GM12891 (cell line): ENCODE measurements around the gene IREB2.
A peak's percentile ranks its signal among the peaks of the same experiment; 100 is the strongest.
"Not testable (repeated sequence)": the region's sequence is repeated elsewhere in the genome, so short reads cannot be mapped to it uniquely, and the experiment has no call there.

Source experiments
- DNase-seq: peaks from one replicate; pipeline ENCODE4 v3.0.0; 2011; ENCODE audit warnings: low spot score; ENCODE audit not compliant: insufficient read length
- FAIRE-seq: peaks from 2 replicates; lab custom pipeline; 2011; peaks lifted over from hg19 to GRCh38; lab: Jason Lieb, UNC
- PAX5 ChIP-seq: IDR thresholded peaks from 2 replicates; pipeline ENCODE4 v1.6.1; 2011; ENCODE audit warnings: low read length, moderate library complexity, mild to moderate bottlenecking; ENCODE audit not compliant: insufficient read depth, severe bottlenecking
- POLR2A ChIP-seq: IDR thresholded peaks from 2 replicates; pipeline ENCODE4 v1.6.1; 2011; ENCODE audit warnings: low read depth, low read length, control low read depth
- POLR2AphosphoS5 ChIP-seq: IDR thresholded peaks from 2 replicates; pipeline ENCODE4 v1.6.1; 2011; ENCODE audit warnings: low read depth, low read length, control low read depth
- POU2F2 ChIP-seq: IDR thresholded peaks from 2 replicates; pipeline ENCODE4 v1.6.1; 2011; ENCODE audit warnings: low read depth, mild to moderate bottlenecking, control low read depth, low read length, moderate library complexity
- SPI1 ChIP-seq: IDR thresholded peaks from 2 replicates; pipeline ENCODE4 v1.6.1; 2011; ENCODE audit warnings: low read depth, low read length, control low read depth
- TAF1 ChIP-seq: IDR thresholded peaks from 2 replicates; pipeline ENCODE4 v1.6.1; 2011; ENCODE audit warnings: low read depth, low read length, control low read depth

The IREB2 gene

GRCh38 chr15:78502641-78503040 is 64.6 kb downstream of the IREB2 start:
- TF ChIP-seq PAX5 (no peak), TAF1 (no peak), SPI1 (no peak), POU2F2 (no peak), POLR2AphosphoS5 (no peak), POLR2A (no peak)
- DNase-seq: no peak
- no peak for FAIRE-seq

DNA sequence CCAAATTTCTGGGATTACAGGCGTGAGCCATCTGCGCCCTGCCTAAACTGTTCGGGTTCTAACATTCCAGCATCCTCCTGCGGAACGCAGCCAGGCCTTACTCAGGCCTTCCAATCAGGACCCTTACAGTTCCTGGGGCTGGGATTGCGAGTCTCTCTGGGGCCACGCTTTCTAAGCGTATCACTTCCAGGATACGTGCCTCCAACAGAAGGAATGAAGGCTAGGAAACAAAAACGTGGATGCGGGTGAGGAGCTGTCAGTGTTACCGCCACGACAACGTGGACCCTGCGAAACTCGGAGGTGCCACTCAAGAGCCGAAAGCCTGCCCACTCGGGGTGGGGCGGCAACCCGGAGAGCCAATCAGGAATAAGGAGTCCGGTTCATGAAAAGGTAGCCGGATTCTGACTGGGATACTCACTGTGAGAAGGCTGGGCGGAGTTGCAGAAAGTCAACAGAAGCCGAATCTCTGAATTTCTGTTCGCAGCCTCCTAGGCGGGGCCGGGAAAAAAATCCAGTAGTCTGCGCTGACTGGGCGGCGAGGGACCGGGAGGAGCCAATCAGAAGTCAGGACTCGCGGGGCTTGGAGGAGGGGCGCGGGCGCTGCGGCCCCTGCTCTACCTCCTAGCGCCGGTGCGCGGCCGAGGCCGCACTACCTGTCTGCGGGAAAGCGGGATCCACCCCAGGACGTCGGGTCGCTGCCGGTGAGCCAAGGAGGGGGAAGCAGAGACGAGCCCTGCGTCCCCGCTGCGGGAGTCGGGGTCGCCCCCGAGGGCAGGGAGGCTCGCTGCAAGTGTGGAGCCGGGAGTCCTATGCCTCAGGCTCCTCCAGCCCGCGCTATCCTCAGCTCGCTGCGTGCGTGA is 69.2 kb downstream of the IREB2 start, which contains the start of gene HYKK:
Gene HYKK (plus strand): TSS at position 607 of the 860 bp plus-strand sequence. CDS start 5,512 bp downstream, outside the sequence.
- FAIRE-seq: peak; percentile 63
- peak; percentile 75 for DNase-seq
- TF ChIP-seq POLR2A (no peak), PAX5 (no peak), TAF1 (no peak), SPI1 (no peak), POLR2AphosphoS5 (no peak), POU2F2 (no peak)

GRCh38 chr15:78507831-78508160 is 69.8 kb downstream of the IREB2 start:
- FAIRE-seq (no peak), DNase-seq (no peak)
- TF ChIP-seq POLR2AphosphoS5: no peak
- TF ChIP-seq POLR2A: no peak
- no peak for TF ChIP-seq SPI1
- TF ChIP-seq TAF1: no peak
- no peak for TF ChIP-seq POU2F2
- TF ChIP-seq PAX5: no peak

DNA sequence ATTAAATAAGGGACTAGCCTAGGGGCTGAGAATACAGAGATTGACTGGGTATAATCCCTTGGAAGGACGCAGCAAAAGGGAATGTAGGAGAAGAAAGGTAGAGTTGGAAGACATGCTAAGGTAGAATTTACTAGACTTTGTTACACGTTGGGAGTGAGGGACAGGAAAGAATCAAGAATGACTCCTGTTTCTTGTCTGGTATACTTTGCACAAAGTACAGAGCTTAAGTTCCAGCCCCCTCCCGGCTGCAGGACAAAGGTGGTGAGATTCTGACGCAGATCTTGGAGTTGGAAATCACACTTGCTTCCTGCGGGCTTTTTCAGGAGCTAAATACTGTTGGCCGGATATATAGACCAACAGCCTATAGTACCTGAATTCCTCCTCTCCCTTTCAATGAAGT is 70.3 kb downstream of the IREB2 start:
- FAIRE-seq (no peak), DNase-seq (no peak)
- no peak for TF ChIP-seq POLR2AphosphoS5
- TF ChIP-seq TAF1: no peak
- no peak for TF ChIP-seq PAX5
- no peak for TF ChIP-seq POLR2A
- no peak for TF ChIP-seq SPI1
- TF ChIP-seq POU2F2: no peak

DNA sequence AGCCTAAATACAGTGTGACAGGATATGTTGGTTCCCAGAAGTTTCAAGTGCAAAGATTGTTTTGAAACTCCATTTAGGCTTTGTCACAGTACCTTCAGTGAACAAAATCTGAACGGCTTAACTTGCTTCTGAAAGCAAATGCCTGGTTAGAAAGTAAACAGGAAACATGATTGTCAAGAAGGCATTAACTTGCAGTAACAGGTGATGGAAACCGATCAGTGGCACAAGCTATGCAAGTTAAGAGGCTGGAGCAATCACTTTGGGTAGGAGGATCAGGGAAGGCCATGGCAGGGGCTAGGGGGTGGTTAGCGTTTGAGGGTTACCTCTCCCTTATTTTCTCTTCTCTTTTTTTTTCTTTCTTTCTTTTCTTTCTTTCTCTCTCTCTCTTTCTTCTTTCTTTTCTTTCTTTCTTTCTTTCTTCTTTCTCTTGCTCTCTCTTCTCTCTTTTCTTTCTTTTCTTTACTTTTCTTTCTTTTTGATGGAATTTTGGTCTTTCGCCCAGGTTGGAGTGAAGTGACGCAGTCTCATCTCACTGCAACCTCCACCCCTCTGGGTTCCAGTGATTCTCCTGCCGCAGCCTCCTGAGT is 71.8 kb downstream of the IREB2 start:
- FAIRE-seq (no peak), DNase-seq (no peak)
- TF ChIP-seq PAX5 (no peak), POLR2AphosphoS5 (no peak), POU2F2 (no peak), SPI1 (no peak), TAF1 (no peak), POLR2A (no peak)

DNA sequence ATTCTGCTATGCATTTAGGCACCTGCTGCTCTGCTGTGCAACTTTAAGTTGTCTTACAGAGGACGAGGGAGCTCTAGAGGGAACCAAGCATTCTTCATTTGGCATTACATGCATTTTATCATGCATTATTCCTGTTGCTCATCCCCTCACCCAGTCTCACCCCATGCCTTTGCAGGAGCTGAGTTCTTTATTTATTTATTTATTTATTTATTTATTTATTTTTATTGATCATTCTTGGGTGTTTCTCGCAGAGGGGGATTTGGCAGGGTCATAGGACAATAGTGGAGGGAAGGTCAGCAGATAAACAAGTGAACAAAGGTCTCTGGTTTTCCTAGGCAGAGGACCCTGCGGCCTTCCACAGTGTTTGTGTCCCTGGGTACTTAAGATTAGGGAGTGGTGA is 82.0 kb downstream of the IREB2 start:
- not testable (repeated sequence) for DNase-seq, FAIRE-seq

GRCh38 chr15:78524230-78524629 is 86.2 kb downstream of the IREB2 start:
- no peak for DNase-seq
- FAIRE-seq: no peak
- TF ChIP-seq PAX5 (no peak), POLR2AphosphoS5 (no peak), SPI1 (no peak), TAF1 (no peak), POLR2A (no peak), POU2F2 (no peak)

- FAIRE-seq (no peak), DNase-seq (no peak)
- TF ChIP-seq SPI1: no peak
These were observed 89.3 kb downstream of the IREB2 start for GRCh38 chr15:78527325-78527724.

DNA sequence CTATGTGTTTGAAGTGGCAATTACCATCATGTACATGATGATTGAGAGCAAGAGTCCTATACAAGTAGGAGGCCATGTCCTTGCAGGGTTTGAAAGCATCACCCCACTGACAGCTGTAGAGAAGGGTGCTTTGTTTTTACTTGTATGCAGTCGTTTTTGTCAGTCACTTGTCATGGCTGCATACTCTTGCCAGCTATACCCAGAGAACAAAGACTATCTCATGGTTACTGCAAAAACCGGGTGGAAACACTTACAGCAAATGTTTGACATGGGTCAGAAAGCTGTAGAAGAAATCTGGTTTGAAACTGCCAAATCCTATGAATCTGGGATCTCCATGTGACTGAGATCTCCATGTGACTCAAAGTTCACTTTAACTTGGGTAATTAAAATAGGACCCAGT is 95.3 kb downstream of the IREB2 start:
- FAIRE-seq: no peak

GRCh38 chr15:78536134-78536533 is 98.1 kb downstream of the IREB2 start:
- FAIRE-seq (no peak), DNase-seq (no peak)
- TF ChIP-seq POU2F2 (no peak), TAF1 (no peak), POLR2AphosphoS5 (no peak), SPI1 (no peak), POLR2A (no peak), PAX5 (no peak)

More for the DNA sequence above, 95.3 kb downstream of the IREB2 start:
- TF ChIP-seq POLR2AphosphoS5 (no peak), POLR2A (no peak), TAF1 (no peak), PAX5 (no peak), SPI1 (no peak), POU2F2 (no peak)
- no peak for DNase-seq

- no peak for DNase-seq
- TF ChIP-seq POLR2AphosphoS5 (no peak), SPI1 (no peak), TAF1 (no peak), POLR2A (no peak)
- FAIRE-seq: no peak
These were observed 99.4 kb downstream of the IREB2 start for GRCh38 chr15:78537266-78537905.
